T-helper 1 cell treated with Interleukin-12 subunit alpha and Interleukin-12 subunit beta and Interleukin-4 antibody, amounts not matched to agents 30 ng/mL and 1 ng/mL, for 36 hours (primary cell): Measurements from ENCODE around the gene LRRC8A. TPM values are rescaled to one million over a fixed set of nuclear protein-coding genes. Genes with fewer than 3 reads are reported as not detected.
"Not testable (repeated sequence)": the region's sequence is repeated elsewhere in the genome, so short reads cannot be mapped to it uniquely, and the experiment has no call there.

ENCODE experiments used
- intact Hi-C: fragments of 100-400 bp; cut with micrococcal nuclease; formaldehyde crosslinking; loops from one replicate; pipeline ENCODE4 v1.15.1; 2024
- total RNA-seq: library from RNA; stranded (reverse); gene quantifications from 2 replicates; pipeline ENCODE4 v1.2.3, GENCODE V29; 2022

Gene LRRC8A
- total RNA-seq, 1 donor from 2014 or later = 60.1 TPM

- intact Hi-C loops = loop anchor here (5.0 kb wide), 1 partner anchor 145 kb away; no protein-coding TSS in a partner anchor
Measured at GRCh38 chr9:128862401-128862851, 19.5 kb upstream of the LRRC8A start.

- intact Hi-C loops = loop anchor here (1.0 to 5.0 kb wide), 7 partner anchors 11 to 215 kb away; partner anchors contain the start of genes DOLK, LRRC8A and NUP188
Measured at GRCh38 chr9:128863647-128864046, 18.3 kb upstream of the LRRC8A start.

GRCh38 chr9:128870128-128870940, 11.6 kb upstream of the LRRC8A start:
- intact Hi-C loops = no loop called here

- intact Hi-C loops = not testable (repeated sequence)
Measured at GRCh38 chr9:128870941-128871265, 11.0 kb upstream of the LRRC8A start.

GRCh38 chr9:128877852-128878251, 4.1 kb upstream of the LRRC8A start:
- intact Hi-C loops = no loop called here

GRCh38 chr9:128882677-128883603, 1.0 kb downstream of the LRRC8A start:
- intact Hi-C loops = loop anchor here (1.0 to 5.0 kb wide), 13 partner anchors 19 to 1096 kb away; partner anchors contain the start of genes CDK9, CRAT, DOLK and ENDOG

GRCh38 chr9:128884164-128884563, 2.2 kb downstream of the LRRC8A start:
- intact Hi-C loops = loop anchor here (5.0 kb wide), 3 partner anchors 698 to 1097 kb away; partner anchors contain the start of genes CDK9, NAIF1 and SLC25A25

- intact Hi-C loops = no loop called here
Measured at GRCh38 chr9:128885376-128885775, 3.4 kb downstream of the LRRC8A start.

GRCh38 chr9:128885798-128886197, 3.9 kb downstream of the LRRC8A start:
- intact Hi-C loops = no loop called here

GRCh38 chr9:128886211-128886891, 4.4 kb downstream of the LRRC8A start:
- intact Hi-C loops = no loop called here

- intact Hi-C loops = no loop called here
Measured at GRCh38 chr9:128887049-128887448, 5.1 kb downstream of the LRRC8A start.

- intact Hi-C loops = no loop called here
Measured at GRCh38 chr9:128887914-128888350, 6.0 kb downstream of the LRRC8A start.

- intact Hi-C loops = no loop called here
Measured at GRCh38 chr9:128891321-128892220, 9.6 kb downstream of the LRRC8A start.

- intact Hi-C loops = no loop called here
Measured at GRCh38 chr9:128892221-128892921, 10.4 kb downstream of the LRRC8A start.

GRCh38 chr9:128893354-128893753, 11.4 kb downstream of the LRRC8A start:
- intact Hi-C loops = no loop called here

GRCh38 chr9:128894764-128895163, 12.8 kb downstream of the LRRC8A start:
- intact Hi-C loops = no loop called here

- intact Hi-C loops = no loop called here
Measured at GRCh38 chr9:128895556-128895955, 13.6 kb downstream of the LRRC8A start.

GRCh38 chr9:128898382-128898781, 16.4 kb downstream of the LRRC8A start:
- intact Hi-C loops = no loop called here

GRCh38 chr9:128898845-128899565, 17.1 kb downstream of the LRRC8A start:
- intact Hi-C loops = no loop called here
